GM12878 (cell line): Measurements from ENCODE around the gene DUOX1. TPM values are rescaled to one million over a fixed set of nuclear protein-coding genes. Genes with fewer than 3 reads are reported as not detected.

ENCODE experiments used
- BMI1 ChIP-seq: fragments of 450-650 bp; IDR thresholded peaks from 2 replicates; pipeline ENCODE4 v1.6.1; 2016; ENCODE audit warnings: mild to moderate bottlenecking, moderate library complexity, borderline replicate concordance
- CHD2 ChIP-seq: IDR thresholded peaks from 2 replicates; pipeline ENCODE4 v1.6.1; 2011; ENCODE audit warnings: low read depth, low read length, improper control_type of control experiment, borderline replicate concordance
- ESRRA ChIP-seq: IDR thresholded peaks from 2 replicates; pipeline ENCODE4 v1.6.1; 2012; ENCODE audit warnings: mild to moderate bottlenecking, low read length, improper control_type of control experiment
- HDAC2 ChIP-seq: fragments of 200-600 bp; sonication (generic); IDR thresholded peaks from 2 replicates; pipeline ENCODE4 v1.6.1; 2017
- IRF4 ChIP-seq: IDR thresholded peaks from 2 replicates; pipeline ENCODE4 v1.6.1; 2011; ENCODE audit warnings: low read depth, low read length
- JUNB ChIP-seq: IDR thresholded peaks from 2 replicates; pipeline ENCODE4 v1.6.1; 2016; ENCODE audit warnings: antibody characterized with exemption, mild to moderate bottlenecking
- NFYB ChIP-seq: IDR thresholded peaks from 2 replicates; pipeline ENCODE4 v1.6.1; 2011; ENCODE audit warnings: low read depth, mild to moderate bottlenecking, low read length, improper control_type of control experiment, moderate library complexity; ENCODE audit not compliant: insufficient read depth
- NRF1 ChIP-seq: conservative IDR thresholded peaks from 2 replicates; pipeline ENCODE4 v1.6.1; 2011; ENCODE audit warnings: mild to moderate bottlenecking, low read depth, low read length, improper control_type of control experiment
- RELA ChIP-seq: fragments of 450-650 bp; IDR thresholded peaks from 2 replicates; pipeline ENCODE4 v1.8.0; 2014; ENCODE audit warnings: borderline replicate concordance; ENCODE audit not compliant: partially characterized antibody
- SRF ChIP-seq, 2 experiments: IDR thresholded peaks; 2 replicates each; pipeline ENCODE4 v1.6.1; 2011; ENCODE audit warnings: low read depth in 2 of 2, low read length in 2 of 2, mild to moderate bottlenecking in 1 of 2, moderate library complexity in 1 of 2
- TARDBP ChIP-seq: IDR thresholded peaks from 2 replicates; pipeline ENCODE4 v1.6.1; 2016; ENCODE audit warnings: borderline replicate concordance
- TBL1XR1 ChIP-seq: IDR thresholded peaks from 2 replicates; pipeline ENCODE4 v1.6.1; 2012; ENCODE audit warnings: low read depth, low read length, improper control_type of control experiment
- ZBED1 ChIP-seq: IDR thresholded peaks from 2 replicates; pipeline ENCODE4 v1.6.1; 2016; ENCODE audit warnings: borderline replicate concordance
- ZNF24 ChIP-seq: fragments of 450-650 bp; IDR thresholded peaks from 2 replicates; pipeline ENCODE4 v1.6.1; 2017; ENCODE audit warnings: antibody characterized with exemption, mild to moderate bottlenecking
- ZNF622 ChIP-seq: fragments of 450-650 bp; IDR thresholded peaks from 2 replicates; pipeline ENCODE4 v1.6.1; 2017; ENCODE audit warnings: mild to moderate bottlenecking, inconsistent platforms
- polyA plus RNA-seq, 11 experiments: library from polyadenylated mRNA; depleted of rRNA in 4 of 11; unstranded in 6 of 11; stranded (reverse) in 5 of 11; fragments of >200 nt; fragmentation: Nextera tagmentation in 4 of 11; fragmentation: Illumina TruSeq in 1 of 11; extraction: Ambion mirVana in 4 of 11; extraction: Trizol in 1 of 11; gene quantifications; 1 replicate in 1 of 11; 2 replicates in 10 of 11; pipeline versions ENCODE4 v1.2.1 to v1.2.3, GENCODE V29; 2011 to 2016; ENCODE audit warnings: inconsistent platforms in 2 of 11, missing spikeins in 2 of 11, low read depth in 1 of 11
- total RNA-seq, 4 experiments: library from RNA; depleted of rRNA in 3 of 4; stranded (reverse); fragments of >200 nt in 3 of 4; fragmentation: Illumina TruSeq in 1 of 4; extraction: Trizol in 1 of 4; gene quantifications; 2 replicates each; pipeline versions ENCODE4 v1.2.1 to v1.2.3, GENCODE V29; 2013 to 2021
- TF ChIP-seq, protein P1 (sequence below): IDR thresholded peaks from 2 replicates; pipeline ENCODE4 v1.6.1; 2012; ENCODE audit warnings: mild to moderate bottlenecking, low read depth, low read length
- TF ChIP-seq, protein P2 (sequence below): fragments of 450-650 bp; IDR thresholded peaks from 2 replicates; pipeline ENCODE4 v1.6.1; 2016; ENCODE audit warnings: mild to moderate bottlenecking
- TF ChIP-seq, protein P3 (sequence below): fragments of 450-650 bp; IDR thresholded peaks from 2 replicates; pipeline ENCODE4 v1.6.1; 2016; ENCODE audit warnings: mild to moderate bottlenecking
- TF ChIP-seq, protein P4 (sequence below): fragments of 450-650 bp; formaldehyde crosslinking; IDR thresholded peaks from 2 replicates; pipeline ENCODE4 v1.4.0; 2022; ENCODE audit warnings: mild to moderate bottlenecking, moderate library complexity
- TF ChIP-seq, protein P5 (sequence below): IDR thresholded peaks from 2 replicates; pipeline ENCODE4 v1.6.1; 2011; ENCODE audit warnings: borderline replicate concordance, low read depth, mild to moderate bottlenecking, moderate library complexity, low read length; ENCODE audit not compliant: insufficient read depth, poor library complexity, severe bottlenecking

DUOX1 gene
- total and polyA plus RNA-seq, 10 of the 15 experiments (the other 5 are each of a cell fraction or from before 2014, with no cell fraction given) = 0.02 to 2.1 (median 0.26) TPM; not detected in 3

DNA sequence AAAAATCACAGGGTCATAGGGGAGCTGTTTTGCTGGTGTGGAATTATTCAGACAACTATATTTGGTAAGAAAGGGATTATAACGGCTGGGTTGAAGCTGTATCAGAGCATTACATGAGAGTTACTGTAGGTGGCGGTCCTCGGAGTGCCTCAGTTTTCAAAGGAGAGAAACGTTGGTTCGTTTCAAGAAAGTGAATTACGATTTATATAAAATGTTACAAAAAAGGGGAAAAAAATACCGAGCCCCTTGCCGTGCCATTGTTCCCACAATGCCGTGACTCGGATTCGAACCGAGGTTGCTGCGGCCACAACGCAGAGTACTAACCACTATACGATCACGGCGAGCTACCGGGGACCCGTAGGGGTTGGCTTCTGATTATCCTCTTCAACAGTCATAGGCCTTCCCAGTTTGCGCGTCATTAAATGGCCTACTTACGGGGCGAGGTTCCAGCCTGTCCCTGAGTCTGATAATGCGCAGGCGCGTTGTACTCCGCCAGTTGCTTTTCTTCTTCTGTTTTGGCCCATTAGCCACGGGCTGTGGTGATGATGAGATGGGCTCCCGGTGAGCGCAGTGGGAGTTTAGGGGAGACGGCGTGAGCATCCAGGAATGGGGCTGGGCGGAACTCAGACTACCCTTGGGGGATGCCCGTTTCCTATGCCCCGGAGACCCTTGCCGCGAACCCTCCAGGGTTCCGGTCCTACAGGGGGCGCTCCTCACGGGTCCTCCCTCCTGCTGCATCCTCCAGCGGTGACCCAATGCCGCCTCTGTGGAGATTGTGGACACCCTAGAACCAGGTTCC, 68.7 kb downstream of the DUOX1 start (continued):
- TF ChIP-seq, protein P1, sequence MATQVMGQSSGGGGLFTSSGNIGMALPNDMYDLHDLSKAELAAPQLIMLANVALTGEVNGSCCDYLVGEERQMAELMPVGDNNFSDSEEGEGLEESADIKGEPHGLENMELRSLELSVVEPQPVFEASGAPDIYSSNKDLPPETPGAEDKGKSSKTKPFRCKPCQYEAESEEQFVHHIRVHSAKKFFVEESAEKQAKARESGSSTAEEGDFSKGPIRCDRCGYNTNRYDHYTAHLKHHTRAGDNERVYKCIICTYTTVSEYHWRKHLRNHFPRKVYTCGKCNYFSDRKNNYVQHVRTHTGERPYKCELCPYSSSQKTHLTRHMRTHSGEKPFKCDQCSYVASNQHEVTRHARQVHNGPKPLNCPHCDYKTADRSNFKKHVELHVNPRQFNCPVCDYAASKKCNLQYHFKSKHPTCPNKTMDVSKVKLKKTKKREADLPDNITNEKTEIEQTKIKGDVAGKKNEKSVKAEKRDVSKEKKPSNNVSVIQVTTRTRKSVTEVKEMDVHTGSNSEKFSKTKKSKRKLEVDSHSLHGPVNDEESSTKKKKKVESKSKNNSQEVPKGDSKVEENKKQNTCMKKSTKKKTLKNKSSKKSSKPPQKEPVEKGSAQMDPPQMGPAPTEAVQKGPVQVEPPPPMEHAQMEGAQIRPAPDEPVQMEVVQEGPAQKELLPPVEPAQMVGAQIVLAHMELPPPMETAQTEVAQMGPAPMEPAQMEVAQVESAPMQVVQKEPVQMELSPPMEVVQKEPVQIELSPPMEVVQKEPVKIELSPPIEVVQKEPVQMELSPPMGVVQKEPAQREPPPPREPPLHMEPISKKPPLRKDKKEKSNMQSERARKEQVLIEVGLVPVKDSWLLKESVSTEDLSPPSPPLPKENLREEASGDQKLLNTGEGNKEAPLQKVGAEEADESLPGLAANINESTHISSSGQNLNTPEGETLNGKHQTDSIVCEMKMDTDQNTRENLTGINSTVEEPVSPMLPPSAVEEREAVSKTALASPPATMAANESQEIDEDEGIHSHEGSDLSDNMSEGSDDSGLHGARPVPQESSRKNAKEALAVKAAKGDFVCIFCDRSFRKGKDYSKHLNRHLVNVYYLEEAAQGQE = no peak
- TF ChIP-seq SRF (IDR thresholded peaks at IDR 0.05; ENCODE audit: low read depth in 2 of 2, low read length in 2 of 2) (no peak), ZBED1 (peak; percentile 42; the same call in 1 of the 2 replicates), NFYB (no peak), HDAC2 (no peak), ZNF622 (no peak), BMI1 (no peak), NRF1 (peak; percentile 49), RELA (peak; percentile 51), TBL1XR1 (peak; percentile 61; the same call in 1 of the 2 replicates), ESRRA (no peak), CHD2 (no peak), IRF4 (peak; percentile 70), TARDBP (peak; percentile 96), JUNB (no peak; the same call in 1 of the 2 replicates), ZNF24 (peak; percentile 100)
- TF ChIP-seq, protein P2, sequence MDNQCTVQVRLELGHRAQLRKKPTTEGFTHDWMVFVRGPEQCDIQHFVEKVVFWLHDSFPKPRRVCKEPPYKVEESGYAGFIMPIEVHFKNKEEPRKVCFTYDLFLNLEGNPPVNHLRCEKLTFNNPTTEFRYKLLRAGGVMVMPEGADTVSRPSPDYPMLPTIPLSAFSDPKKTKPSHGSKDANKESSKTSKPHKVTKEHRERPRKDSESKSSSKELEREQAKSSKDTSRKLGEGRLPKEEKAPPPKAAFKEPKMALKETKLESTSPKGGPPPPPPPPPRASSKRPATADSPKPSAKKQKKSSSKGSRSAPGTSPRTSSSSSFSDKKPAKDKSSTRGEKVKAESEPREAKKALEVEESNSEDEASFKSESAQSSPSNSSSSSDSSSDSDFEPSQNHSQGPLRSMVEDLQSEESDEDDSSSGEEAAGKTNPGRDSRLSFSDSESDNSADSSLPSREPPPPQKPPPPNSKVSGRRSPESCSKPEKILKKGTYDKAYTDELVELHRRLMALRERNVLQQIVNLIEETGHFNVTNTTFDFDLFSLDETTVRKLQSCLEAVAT = peak; percentile 77
- TF ChIP-seq, protein P3, sequence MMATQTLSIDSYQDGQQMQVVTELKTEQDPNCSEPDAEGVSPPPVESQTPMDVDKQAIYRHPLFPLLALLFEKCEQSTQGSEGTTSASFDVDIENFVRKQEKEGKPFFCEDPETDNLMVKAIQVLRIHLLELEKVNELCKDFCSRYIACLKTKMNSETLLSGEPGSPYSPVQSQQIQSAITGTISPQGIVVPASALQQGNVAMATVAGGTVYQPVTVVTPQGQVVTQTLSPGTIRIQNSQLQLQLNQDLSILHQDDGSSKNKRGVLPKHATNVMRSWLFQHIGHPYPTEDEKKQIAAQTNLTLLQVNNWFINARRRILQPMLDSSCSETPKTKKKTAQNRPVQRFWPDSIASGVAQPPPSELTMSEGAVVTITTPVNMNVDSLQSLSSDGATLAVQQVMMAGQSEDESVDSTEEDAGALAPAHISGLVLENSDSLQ = no peak
- TF ChIP-seq, protein P4, sequence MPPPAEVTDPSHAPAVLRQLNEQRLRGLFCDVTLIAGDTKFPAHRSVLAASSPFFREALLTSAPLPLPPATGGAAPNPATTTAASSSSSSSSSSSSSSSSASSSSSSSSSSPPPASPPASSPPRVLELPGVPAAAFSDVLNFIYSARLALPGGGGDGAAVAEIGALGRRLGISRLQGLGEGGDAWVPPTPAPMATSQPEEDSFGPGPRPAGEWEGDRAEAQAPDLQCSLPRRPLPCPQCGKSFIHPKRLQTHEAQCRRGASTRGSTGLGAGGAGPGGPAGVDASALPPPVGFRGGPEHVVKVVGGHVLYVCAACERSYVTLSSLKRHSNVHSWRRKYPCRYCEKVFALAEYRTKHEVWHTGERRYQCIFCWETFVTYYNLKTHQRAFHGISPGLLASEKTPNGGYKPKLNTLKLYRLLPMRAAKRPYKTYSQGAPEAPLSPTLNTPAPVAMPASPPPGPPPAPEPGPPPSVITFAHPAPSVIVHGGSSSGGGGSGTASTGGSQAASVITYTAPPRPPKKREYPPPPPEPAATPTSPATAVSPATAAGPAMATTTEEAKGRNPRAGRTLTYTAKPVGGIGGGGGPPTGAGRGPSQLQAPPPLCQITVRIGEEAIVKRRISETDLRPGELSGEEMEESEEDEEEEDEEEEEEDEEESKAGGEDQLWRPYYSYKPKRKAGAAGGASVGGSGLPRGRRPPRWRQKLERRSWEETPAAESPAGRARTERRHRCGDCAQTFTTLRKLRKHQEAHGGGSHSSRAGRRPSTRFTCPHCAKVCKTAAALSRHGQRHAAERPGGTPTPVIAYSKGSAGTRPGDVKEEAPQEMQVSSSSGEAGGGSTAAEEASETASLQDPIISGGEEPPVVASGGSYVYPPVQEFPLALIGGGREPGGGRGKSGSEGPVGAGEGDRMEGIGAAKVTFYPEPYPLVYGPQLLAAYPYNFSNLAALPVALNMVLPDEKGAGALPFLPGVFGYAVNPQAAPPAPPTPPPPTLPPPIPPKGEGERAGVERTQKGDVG = no peak
- TF ChIP-seq, protein P5, sequence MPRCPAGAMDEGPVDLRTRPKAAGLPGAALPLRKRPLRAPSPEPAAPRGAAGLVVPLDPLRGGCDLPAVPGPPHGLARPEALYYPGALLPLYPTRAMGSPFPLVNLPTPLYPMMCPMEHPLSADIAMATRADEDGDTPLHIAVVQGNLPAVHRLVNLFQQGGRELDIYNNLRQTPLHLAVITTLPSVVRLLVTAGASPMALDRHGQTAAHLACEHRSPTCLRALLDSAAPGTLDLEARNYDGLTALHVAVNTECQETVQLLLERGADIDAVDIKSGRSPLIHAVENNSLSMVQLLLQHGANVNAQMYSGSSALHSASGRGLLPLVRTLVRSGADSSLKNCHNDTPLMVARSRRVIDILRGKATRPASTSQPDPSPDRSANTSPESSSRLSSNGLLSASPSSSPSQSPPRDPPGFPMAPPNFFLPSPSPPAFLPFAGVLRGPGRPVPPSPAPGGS = no peak
